Colon (tissue), 2 donors: Measurements from ENCODE around the gene DHRSX.
"Not testable (repeated sequence)": the region's sequence is repeated elsewhere in the genome, so short reads cannot be mapped to it uniquely, and the experiment has no call there.

Experiments
- FAIRE-seq: peaks from 2 replicates; lab custom pipeline; 2012; peaks lifted over from hg19 to GRCh38; lab: Jason Lieb, UNC
- donor health status: control.
- donor health status: control.

Gene DHRSX

GRCh38 chrX:2425286-2426071 lies 75.3 kb downstream of the DHRSX start:
- FAIRE-seq, result no peak

GRCh38 chrX:2424317-2424716 lies 76.5 kb downstream of the DHRSX start:
- no peak for FAIRE-seq

GRCh38 chrX:2423899-2424298 lies 76.9 kb downstream of the DHRSX start:
- FAIRE-seq, result no peak

- no peak for FAIRE-seq
Observed at GRCh38 chrX:2423282-2423681, 77.5 kb downstream of the DHRSX start.

- not testable (repeated sequence) for FAIRE-seq
Observed at GRCh38 chrX:2419418-2419817, 81.4 kb downstream of the DHRSX start.

GRCh38 chrX:2418000-2418399 lies 82.8 kb downstream of the DHRSX start:
- FAIRE-seq, result no peak

- no peak for FAIRE-seq
Observed at GRCh38 chrX:2416851-2417604, 83.7 kb downstream of the DHRSX start.

- no peak for FAIRE-seq
Observed at GRCh38 chrX:2414384-2414783, 86.4 kb downstream of the DHRSX start.

GRCh38 chrX:2413969-2414368 lies 86.8 kb downstream of the DHRSX start:
- no peak for FAIRE-seq

- no peak for FAIRE-seq
Observed at GRCh38 chrX:2412131-2412530, 88.6 kb downstream of the DHRSX start.

- FAIRE-seq, result no peak
Observed at GRCh38 chrX:2410279-2411020, 90.3 kb downstream of the DHRSX start.

GRCh38 chrX:2409796-2410195 lies 91.0 kb downstream of the DHRSX start:
- no peak for FAIRE-seq

GRCh38 chrX:2408856-2409255 lies 91.9 kb downstream of the DHRSX start:
- FAIRE-seq, result no peak

- no peak for FAIRE-seq
Observed at GRCh38 chrX:2406891-2407518, 93.8 kb downstream of the DHRSX start.

GRCh38 chrX:2404776-2405175 lies 96.0 kb downstream of the DHRSX start:
- no peak for FAIRE-seq

GRCh38 chrX:2402361-2402690 lies 98.5 kb downstream of the DHRSX start:
- no peak for FAIRE-seq

GRCh38 chrX:2401590-2402360 lies 99.0 kb downstream of the DHRSX start:
- no peak for FAIRE-seq

GRCh38 chrX:2401201-2401589 lies 99.6 kb downstream of the DHRSX start:
- no peak for FAIRE-seq

- FAIRE-seq, result no peak
Observed at GRCh38 chrX:2398064-2398656, 102.6 kb downstream of the DHRSX start.

- FAIRE-seq, result no peak
Observed at GRCh38 chrX:2397229-2398063, 103.3 kb downstream of the DHRSX start.
